Ureter (tissue), 1 donor: ENCODE data around the gene TBX4. TPM values are rescaled to one million over a fixed set of nuclear protein-coding genes. Genes with fewer than 3 reads are reported as not detected.

Source experiments
- DNase-seq: peaks from one replicate; pipeline ENCODE4 v3.0.0-alpha.2; 2020; ENCODE audit warnings: low spot score
- total RNA-seq: library from RNA; stranded (reverse); gene quantifications from one replicate; pipeline ENCODE4 v1.2.4, GENCODE V29; 2023
- donor health status: DM: yes; HTN: yes; CAD: no.

The TBX4 gene
- total RNA-seq, 1 donor from 2014 or later, result not detected

GRCh38 chr17:61465550-61466237, 13.5 kb downstream of the TBX4 start:
- no peak for DNase-seq

DNA sequence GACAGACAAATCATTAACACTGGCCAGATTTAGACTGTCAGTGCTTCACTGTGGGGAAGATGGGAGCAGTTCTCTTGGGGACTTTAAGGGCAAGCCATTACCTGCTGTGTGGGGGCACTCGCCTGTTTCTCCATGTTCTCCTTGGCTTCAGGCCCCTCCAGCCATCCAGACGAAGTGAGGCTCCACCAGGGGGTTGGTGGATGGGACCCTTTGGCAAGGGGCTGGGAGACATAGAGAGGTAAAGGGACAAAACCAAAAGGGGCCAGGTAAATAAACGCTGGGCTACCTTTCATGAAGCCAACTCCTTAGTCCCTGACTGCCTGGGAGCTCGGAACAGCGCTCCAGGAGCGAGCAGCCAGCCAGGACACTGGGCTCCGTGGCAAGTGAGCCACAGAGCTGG, 14.0 kb downstream of the TBX4 start:
- DNase-seq, result no peak

DNA sequence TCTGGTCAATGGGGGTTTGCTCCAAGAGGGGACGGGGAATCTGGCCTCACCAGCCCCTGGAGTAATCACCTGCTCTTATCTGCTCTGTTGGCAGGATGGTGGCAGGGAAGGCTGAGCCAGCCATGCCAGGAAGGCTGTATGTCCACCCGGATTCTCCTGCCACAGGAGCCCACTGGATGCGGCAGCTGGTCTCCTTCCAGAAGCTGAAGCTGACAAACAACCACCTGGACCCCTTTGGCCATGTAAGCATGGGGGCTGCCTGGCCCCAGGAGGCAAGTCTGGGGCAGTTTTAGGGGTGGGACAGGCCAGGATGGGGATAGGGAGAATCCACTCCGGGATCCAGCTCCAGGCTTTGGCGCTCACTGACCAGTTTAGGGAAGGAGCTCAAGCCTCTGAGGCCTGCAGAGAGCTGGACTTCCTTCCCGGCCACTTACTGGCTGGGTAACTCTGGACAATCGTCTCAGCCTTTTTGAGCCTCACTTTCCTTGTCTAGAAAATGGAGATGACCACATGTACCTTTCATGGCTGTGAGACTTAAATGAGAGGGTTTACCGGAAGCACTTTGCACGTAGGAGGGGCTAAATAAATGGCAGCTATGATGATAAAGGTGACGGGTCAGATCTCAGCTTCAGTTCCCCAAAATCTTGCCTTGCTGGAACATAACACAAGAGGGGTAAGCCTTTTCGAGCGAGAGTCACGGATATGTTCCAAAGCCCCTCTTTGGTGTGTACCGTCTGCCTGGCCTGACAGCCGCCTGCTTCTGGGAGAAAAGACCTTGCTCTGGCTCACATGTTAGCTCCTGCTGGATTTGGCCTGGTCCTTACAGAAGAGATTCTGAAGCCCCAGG, 15.4 kb downstream of the TBX4 start:
- no peak for DNase-seq

DNA sequence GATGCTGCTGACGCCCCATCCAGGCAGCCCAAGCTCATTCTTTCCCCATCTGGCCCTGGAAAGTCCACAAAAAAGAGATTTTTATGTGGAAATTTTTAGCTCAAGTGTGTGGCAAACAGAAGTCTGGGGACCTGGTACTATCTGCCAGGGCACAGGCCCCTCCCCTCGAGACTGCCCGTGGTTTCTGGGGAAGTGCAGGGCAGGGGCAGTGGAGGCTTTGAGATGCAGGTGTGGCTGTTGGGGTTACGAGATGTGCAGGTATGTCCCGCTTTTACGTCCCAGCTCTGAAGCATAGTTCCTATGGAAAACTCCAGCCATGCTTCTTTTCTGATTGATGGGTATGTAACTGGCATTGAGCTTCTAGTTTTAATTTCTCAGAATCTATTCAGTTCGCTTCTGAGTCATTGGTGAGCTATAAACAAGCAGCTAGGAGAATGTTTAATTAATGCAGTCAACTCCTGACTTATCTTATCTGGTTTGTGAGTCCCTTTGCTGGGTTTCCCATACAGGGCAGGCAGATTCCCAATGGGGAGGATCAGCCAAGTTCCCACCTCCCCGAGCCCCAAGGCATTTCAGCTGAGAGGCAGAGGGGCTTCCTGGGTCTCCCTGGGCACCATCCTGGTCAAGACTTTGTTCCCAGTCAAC, 16.2 kb downstream of the TBX4 start:
- DNase-seq, result no peak

DNA sequence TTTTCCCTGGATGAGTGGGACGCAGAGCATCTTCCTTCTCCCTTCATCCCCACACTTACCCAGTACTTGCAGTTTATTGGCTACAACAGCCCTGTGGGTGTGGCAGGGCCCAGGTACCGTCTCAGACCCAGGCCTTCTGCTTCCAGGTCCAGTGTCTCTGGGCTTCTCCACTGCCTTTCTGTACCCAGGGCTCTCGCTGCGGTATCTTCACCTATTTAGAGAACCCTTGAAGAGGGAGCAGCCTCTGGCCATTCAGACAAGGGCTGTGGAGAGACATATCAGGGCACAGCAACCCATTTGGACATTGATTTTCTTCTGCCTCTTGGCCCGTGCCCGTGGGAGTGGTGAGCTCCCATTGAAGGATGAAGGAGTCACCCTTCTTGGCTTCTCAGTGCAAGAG, 17.3 kb downstream of the TBX4 start:
- no peak for DNase-seq

GRCh38 chr17:61469949-61470348, 17.7 kb downstream of the TBX4 start:
- DNase-seq, result no peak

DNA sequence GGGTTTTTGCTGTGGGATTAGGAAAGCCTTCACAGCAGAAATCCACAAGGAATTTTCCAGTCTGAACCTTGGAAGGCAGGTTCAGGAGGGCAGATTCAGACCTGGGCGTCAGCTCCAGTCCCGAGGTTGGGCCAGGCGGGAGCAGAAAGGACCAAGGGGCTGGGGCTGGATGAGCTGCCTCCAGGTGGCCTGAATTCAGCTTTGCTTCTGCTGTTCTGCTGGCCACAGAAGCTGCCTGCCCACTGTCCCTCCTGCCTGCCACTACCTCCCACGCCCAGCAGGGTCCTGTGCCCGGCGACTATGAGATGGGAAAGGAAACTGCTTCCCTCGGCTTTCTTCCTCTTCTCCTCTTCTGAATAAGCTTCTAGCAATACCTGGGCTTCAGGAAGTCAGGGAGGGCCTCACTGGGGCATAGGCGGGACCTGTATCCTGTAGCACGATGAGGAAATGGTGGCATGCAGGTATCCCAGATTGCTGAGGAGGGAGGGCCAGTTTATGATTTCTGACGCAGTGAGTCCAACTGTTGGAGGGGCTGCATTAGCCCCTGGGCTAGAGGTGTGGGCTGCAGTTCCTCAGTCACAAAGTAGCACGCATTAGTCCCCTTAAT, 18.4 kb downstream of the TBX4 start:
- no peak for DNase-seq

GRCh38 chr17:61474235-61474927, 22.2 kb downstream of the TBX4 start:
- DNase-seq, result peak; percentile 59

DNA sequence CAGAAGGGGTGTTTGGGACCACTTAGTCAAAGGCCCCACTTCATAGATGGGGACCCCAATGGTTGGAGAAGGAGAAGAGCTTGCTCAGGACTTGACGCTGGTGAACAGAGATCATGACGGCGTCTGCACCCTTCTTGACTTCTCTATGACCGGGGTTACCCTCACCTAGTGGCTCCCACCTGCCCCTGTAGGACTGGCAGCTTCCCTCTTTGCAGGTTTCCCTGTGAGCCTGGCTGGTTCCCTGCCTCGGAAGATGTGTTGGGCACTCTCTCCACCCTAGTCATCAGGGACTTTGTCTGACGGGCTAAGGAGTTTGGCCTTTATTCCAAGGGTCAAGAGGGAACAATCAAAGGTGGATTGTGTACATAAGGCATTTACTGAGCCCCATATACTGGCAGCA, 22.7 kb downstream of the TBX4 start:
- DNase-seq, result no peak

DNA sequence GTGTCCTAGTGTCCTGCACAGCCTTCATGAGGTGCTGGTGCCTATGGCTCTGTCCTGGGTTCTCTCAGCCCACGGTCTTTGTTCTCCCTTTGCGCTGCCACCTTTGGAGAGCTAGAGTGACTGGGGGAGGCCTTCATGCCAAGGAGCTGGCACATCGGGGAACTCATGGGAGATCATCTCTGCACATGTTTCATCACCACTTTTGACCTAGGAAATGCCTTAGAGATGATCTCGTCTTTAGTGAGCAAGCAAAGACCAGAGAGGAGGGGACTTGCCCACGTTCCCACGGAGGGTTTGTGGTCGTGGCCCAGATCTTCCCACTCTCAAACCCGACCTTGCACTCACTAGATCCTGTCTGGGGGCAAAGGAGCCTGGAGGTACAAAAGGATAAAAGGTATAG, 23.5 kb downstream of the TBX4 start:
- DNase-seq, result no peak

DNA sequence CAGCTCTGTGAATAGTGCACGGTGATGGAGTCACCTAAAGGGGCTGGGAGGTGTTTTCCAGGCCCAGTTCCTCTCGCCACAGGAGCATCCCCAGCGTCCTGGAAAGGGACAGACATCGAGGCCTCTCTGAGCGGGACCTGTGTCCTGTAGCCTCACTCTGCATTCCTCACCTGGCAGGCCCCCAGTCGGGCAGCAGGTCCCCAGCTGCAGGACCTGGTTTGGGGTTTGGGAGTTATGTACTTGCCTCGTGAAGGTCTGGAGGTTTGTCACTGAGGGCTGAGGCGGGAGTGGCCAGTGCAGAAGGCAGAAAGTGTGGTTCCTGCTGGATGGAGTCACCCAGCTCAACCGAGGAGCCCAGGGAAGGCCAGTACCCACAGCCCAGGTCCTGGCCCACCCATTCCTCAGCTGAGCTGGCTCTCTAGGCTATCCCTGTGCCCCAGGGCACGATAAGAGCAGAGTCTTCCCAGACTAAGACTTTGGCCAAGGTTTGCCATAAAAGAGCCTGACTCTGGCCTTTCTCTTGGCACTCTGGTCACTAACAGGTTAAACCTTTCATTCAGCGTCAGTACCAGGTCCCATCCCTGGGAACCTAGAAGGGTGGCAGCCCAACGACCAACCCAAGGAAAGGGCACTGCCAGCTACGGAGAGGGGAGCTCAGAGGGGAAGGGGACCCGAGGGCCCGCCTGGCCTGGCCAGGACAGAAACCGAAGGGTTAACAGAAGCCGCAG, 24.4 kb downstream of the TBX4 start:
- no peak for DNase-seq

DNA sequence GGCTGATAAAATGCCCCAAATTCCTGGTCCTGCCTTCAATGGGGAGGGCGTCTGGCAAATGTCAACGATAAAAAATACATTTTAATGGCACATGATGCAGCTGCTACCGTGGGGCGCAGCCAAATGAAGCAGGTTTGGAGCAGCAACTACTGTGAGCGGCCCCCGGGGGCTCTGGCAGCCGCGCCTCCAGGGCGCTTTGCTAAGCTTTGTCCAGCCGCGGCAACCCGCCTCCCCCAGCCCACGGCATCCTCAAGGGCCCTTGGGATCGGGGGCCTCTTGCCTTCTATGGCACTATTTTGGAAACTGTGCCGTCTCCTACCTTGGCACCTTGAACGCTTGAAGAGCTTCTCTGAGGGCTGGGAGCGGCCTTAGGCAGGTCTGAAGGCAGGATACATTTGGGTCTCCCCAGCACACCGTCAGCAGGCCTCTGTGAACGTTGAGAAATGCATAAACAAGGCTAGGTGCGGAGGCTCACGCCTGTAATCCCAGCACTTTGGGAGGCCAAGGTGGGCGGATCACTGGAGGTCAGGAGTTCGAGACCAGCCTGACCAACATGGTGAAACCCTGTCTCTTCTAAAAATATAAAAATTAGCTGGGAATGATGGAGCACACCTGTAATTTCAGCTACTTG, 25.1 kb downstream of the TBX4 start:
- DNase-seq, result no peak

GRCh38 chr17:61478026-61478789, 26.0 kb downstream of the TBX4 start:
- DNase-seq, result no peak

DNA sequence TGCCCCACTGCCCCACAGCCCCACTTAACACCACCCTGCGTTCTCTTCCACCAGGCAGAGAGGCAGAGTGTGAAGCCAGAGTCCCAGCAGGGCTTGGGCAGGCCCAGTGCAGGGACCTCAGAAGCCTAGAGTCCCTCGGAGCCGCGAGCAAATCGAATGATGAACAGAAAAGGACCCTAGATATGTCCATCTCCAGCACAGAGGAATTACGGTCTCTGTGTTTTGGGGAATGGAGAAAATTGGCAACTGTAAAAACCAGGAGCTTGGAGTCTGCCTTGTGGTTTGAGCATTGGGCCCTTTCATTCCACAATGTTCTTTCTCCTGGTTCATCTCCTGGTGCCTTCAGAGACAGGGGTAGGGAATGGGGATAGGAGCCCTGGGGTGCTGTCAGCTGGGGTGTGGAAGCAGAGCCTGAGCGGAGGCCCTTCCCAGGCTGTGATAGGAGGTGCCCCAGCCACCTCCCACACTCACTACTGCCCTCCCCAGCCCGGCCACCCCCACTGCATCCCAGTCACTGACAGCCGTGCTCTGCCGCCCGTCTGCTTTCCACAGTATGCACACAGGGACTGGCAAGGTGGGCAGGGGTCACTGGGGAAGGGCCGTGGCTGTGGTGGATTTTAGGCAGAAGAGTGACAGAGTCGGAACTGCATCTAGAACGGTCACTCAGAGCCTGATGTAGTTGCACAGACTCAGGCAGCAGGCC, 26.7 kb downstream of the TBX4 start:
- no peak for DNase-seq

GRCh38 chr17:61479493-61480413, 27.5 kb downstream of the TBX4 start:
- no peak for DNase-seq

DNA sequence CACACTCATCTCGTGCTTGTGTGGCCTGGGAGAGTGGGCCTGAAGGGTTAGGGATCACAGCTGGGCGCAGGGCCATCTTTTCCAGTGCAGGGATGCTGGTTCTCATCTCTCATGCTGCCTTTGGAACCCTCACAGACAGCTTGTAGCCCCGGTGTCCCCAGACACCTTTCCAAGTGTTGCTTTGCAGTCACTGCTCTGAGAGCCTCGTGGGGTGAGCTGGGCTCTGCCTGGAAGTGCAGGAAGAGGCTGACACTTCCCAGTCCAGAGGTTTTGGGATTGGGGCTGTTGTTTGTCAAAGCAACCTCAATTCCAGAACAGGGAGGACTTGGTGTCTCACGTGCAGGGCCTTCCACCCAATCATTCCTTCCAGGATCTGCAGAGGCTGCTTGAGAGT, 28.2 kb downstream of the TBX4 start:
- DNase-seq, result no peak

- DNase-seq, result no peak
Measured at GRCh38 chr17:61481421-61481820, 29.2 kb downstream of the TBX4 start.

- no peak for DNase-seq
Measured at GRCh38 chr17:61482467-61482866, 30.2 kb downstream of the TBX4 start.
